HG03520 (cell line): ENCODE measurements around the gene INSL3.

Experiments used
- ATAC-seq: cut with Tn5 transposase; IDR thresholded peaks from one replicate; pipeline ENCODE4 v1.9.1; 2021; ENCODE audit warnings: mild to moderate bottlenecking, moderate library complexity; ENCODE audit not compliant: unreplicated experiment

INSL3 gene

DNA sequence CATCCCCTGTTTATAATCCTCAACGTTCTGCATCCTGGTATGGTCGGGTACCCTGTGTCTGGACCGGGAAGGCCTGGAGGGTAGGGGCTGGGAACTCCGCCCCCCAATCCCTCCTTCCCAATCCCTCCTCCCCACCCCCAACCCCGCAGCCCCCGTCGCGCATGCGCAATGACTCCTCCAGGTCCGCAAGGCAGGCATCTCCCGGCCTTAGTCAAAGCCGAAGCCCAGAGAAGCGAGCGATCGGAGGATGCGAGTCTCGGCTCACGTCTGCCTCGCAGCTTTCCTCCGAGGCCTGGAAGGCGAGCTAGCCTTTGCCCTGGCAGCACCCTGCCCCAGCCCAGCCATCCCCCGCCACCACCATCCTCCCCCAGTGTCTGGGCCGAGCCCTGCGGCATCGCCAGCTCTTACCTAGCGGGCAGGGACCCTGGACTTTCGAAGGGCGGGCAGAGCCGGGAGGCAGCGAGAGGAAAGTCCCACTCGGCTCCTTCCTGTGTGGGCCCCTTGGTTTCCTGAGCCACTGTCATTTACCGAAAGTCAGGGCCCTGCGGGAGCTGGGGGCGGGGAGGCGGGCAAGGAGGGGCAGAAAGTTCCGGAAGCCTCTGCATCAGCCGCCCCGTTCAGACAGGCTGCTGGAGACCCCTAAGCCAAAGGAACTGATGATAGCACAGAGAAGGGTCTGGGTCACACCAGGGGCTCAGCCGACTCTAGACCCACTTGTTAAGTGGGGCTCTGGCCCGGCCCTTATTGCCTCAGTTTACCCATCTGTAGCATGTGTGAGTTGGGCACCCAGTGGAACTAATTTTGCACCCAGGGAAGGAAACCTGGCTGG, 26.4 kb upstream of the INSL3 start, which contains the start of gene JAK3:
Gene JAK3 (minus strand): TSS at position 445 of the 829 bp plus-strand sequence. CDS start 3,565 bp downstream, outside the sequence.
- ATAC-seq = peak; percentile 51

DNA sequence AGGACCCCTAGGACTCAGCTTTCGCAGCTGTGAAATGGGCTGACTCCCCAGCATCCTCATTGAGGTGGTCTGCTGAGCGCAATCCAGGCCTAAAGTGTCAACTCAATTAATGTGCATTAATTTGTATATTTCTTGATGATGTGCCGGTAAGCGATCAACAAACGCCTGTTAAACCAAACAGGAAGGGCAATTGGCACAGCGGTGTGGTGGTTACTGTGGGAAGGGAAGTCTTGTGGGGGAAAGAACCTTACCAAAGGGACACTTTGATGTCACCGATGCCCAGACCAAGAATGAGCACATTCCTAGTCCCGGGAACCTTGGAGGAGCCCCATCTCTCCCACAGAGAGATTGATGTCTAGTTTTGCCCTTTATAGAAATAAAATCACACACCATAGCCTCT, 24.8 kb upstream of the INSL3 start:
- ATAC-seq = no peak

DNA sequence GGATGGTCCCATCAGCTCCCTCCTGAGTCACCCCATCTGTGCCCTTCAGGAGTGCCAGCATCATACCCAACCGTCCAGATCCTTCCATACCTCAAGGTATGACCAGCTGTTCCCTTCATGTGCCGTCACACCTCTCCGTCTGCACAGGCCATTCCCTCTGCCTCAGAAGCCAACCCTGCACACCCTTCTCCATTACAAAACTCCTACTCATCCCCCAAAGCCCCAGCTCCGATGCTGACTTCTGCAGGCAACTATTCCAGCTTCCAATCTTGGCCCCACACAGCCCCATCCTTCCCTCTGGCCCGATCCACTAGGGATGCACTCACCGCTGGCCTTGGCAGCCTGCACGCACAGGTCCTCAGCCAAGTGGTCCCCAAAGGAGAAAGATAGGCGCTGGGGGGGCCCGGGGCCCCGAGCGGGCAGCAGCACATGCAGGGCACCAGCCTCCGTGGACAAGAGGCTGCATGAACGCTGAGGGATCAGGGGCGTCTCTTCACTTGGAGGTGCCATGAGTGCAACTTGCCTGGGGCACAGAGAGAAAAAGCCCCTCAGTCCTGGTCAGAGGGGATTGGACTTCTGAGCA, 22.7 kb upstream of the INSL3 start:
- no peak for ATAC-seq

DNA sequence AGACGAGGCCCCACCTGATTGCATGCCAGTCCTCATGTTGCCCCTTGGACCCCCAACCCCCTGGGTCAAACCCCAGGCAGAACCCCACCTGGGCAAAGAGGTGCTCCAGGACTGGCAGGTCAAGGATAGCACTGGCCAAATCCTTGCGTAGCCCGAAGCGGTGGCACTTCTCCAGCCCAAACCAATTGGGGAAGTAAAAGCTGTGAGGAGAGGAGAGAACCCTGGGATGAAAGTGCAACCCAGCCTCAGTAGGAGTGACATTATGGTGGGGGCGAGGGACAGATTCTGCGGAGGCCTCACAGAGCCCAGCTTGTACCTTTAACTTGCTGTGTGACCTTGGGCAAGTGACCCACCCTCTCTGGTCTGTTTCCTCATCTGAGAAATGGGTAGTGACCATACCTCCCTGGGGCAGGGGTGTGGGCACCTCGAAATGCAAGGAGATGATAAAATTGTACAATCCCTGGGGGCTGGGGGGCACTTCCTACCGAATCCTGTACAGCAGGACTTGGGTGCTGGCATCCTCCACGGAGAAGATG, 22.0 kb upstream of the INSL3 start:
- no peak for ATAC-seq

DNA sequence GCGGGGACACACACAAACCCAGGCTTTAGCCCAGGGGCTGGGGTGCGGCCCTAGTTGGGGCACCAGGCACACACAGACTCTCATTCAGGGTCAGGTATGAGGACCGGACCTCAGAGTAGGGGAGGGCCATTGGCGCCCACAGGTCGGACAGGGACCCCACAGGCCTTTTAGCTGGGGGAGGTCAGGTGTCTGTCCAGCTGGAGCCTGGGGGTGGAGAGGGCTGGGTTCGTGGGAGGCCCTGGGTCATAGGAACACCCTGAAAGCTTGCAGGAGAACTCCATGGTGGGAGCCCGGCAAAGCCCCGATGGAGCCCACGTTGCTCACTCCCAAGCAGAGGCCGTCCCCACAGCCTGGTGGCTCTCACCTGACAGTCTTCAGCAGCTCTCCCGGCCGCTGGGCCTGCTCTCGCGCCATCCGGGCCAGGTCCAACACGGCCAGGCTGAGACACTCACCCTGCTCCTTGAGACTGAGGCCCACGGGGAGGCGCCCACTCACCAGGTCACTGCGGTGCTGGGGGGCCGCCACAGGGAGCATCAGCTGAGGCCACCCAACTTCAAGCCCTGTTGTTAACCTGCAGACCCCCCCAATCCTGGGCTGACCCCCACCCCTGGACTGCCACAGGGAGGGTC, 21.5 kb upstream of the INSL3 start:
- no peak for ATAC-seq

DNA sequence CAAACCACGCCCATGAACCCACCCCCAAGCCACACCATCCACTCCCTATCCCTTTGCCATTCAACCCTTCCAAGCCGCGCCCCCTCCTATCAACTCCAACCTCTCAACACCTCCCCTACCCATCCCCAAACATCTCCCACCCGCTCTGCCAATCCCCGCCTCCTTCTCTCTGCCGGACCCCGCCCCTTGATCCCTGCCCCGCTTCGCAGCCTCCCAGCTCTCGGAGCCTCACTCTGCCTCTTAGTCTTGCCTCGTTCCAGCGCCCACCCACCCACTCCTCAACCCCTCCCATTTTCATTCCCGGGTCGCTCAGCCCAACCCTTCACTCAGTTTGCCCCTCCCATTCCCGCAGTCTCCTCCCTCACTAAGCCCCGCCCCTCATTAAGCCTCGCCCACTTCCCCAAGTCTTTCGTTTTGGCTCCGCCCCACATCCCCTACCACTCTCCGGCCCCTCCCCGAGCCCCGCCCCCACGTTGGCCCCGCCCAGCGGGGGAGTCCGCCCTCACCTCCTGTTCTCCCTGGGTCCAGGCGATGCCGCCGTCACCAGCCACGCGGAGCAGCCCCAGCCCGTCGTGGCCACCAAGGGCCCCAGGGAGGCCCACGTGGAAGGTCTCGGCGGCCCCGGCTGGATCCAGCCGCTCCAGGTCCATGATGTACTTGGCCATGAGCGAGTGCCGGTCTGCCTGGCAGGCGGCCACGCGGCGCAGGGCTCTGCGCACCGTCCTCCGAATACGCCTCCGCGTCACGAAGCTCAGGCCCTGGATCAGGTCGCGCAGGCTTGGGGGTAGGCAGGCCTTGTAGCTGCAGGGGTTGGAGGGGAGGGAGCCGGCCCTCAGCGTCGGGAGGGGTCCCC, 20.7 kb upstream of the INSL3 start:
- ATAC-seq = no peak

DNA sequence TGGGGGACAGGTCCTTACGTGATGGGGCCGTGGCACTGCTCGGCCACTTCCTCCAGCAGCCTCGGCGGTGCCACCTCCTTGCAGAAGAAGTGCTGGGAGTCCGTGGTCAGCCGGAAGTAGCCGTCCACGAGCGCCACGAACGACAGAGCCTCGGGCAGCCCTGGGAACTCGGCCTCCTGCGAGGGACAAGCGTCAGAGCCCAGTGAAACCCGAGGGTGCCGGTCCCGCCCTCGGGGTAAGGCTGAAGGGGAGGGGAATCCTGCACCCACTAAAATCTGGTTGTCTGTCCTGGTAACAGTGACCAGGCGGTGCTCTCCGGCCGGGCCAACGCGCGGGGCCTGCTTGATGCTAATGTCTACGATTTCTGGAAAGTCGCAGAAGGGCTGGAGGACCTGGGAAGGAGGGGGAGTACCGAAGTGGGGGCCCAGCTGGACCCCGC, 20.1 kb upstream of the INSL3 start:
- no peak for ATAC-seq

DNA sequence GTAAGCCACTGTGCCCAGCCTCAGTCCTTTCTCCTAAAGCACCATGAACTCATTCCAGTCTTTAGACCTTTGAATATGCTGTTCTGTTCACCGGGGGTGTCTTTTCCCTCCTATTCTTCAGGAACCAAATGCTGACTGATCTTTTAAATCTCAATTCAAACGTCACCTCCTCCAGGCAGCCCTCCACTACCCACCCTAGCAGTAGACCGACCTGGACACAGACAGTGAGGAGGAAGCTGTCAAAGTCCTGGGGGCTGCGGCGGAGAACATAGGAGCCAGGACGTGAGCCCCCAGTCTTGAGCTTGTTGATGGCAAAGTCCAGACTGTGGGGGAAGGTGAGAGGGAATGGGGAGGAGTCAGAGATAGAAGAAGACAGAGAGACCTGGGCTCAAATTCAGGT, 18.7 kb upstream of the INSL3 start:
- no peak for ATAC-seq

DNA sequence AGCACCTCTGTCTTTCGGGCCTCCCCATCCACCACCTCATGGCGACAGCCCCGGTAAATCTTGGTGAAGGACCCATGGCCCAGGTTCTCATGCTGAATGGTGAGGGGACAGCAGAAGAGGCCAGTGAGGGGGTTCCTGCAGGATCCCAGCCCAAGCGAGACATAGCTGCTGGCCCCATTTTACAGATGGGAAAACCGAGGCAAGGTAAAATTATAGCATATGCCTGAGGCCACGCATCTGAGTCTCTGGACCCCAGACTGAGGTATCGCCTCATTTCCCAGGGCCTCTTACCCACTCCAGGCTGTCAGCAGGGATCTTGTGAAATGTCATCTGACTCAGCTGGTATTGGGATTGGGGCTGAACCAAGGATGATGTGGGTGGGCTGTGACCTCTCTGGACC, 16.7 kb upstream of the INSL3 start:
- ATAC-seq = no peak

DNA sequence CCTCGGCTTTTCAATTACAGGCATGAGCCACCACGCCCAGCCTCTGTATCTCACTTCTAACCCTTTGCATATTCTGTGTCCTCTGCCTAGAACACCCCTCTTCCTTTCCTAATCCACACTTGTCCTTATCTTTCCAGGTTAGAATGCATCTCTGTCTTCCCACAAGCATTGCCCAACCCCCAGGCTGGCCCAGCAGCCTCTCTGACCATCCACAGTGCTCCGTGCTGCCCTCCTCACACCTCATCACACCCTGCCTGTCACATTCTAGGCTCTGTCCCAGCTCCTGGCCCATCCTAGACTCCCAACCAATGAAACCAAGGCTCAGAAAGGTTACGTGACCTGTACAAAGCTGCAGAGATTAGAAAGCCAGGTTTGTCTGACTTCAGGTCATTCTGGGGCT, 15.2 kb upstream of the INSL3 start:
- no peak for ATAC-seq

DNA sequence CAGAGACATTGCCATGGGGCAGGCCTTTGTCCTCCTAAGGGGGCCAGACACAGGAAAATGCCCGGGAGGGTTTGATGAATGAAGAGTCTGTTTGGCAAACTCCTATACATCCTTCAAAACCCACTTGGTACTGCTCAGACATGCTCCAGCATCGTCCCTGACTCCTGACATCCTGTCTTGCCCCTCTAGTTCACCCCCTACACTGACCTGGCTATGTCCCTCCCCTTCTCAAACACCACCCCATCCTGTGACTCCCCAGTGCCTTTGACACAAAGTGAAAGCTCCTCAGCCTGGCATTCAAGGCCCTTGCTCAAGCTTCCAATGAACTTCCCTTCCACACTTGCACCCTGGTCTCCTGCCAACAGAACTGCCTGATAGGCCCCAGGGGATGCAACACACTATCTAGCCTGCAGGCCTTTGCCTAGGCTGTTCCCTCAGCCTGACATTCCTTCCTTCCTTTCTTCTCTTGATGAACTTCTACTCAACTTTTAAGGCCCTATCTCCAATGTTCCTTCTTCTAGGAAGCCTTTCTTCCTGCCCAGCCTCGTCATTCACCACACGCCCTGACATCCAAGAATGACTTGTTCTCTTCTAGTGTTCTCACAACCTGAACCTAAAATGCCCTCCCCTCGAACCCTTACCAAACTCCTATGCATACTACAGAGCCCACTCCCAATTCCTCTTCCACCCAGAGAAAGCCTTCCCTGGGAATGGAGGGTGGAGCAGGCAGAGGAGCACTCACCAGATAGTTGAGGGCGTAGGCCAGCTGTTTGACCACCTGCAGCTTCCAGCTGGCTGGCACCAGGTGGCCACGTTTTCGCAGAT, 14.1 kb upstream of the INSL3 start:
- no peak for ATAC-seq

DNA sequence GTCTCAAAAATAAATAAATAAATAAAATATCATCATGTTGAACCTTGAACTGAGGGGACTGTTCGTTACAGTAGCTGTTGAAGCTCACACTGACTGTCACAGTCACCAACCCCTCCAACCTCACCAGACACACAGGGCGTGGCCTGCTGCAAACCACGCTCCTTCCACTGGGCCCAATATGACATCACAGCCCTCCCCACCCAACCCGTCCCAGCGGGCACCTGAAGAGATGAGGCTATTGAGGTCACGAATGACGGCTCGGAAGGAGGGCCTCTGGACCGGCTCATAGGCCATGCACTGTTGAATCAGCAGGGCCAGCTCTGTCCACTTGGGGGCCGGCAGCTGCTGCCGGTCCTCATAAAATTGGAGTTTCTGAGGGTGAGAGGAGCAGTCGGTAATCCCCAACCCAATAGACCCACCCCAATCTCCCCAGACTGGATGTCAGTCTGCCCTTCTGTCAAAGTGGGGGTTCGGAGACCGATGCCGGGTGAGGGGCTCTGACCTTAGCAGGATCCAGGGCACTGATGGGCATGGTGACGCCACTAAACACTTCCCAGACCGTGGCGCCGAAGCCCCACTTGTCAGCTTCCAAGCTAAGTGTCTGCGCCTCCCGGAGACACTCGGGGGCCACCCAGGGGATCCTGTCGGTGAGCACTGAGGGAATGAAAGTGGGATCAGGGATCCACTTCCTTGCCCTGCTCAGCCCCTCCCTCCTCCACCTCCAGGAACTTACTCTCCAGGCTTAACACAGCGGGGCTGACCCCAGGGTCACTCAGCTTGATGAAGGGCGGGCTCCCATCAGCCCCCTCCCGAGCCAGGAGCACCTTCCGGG, 13.2 kb upstream of the INSL3 start:
- no peak for ATAC-seq

DNA sequence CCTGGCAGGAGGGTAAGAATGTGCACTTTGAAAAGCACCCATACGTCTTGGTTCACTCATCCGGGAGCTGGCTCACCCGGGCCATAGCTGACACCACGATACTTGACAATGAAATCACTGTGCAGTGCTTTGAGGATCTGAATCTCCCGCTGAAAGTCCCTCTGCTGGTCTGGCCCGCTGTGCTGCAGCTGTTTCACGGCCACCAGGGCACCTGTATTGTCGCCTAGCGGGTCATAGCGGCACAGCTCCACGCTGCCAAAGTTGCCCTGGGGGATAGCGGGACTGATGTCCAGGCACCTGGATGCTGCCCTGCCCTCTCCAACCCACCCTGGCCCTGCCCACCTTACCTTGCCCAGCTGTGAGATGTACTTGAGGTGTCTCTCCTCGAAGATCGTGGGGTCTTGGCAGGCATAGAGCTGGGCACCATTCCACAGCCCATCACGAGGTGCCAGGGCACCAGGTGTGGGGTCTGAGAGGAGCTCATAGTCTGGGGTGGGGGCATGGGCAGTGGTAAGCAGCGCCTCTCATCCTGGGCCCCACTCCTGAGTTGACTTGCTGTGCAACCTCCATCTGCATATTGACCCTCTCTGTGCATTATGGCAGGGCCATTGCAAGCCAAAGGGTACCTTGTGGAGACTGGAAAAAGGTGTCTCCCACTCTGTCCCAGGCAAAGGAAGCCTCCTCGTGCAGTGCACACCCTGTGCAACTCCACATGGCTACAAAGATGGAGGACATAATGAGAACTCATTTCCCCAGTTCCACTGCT, 11.3 kb upstream of the INSL3 start:
- no peak for ATAC-seq

DNA sequence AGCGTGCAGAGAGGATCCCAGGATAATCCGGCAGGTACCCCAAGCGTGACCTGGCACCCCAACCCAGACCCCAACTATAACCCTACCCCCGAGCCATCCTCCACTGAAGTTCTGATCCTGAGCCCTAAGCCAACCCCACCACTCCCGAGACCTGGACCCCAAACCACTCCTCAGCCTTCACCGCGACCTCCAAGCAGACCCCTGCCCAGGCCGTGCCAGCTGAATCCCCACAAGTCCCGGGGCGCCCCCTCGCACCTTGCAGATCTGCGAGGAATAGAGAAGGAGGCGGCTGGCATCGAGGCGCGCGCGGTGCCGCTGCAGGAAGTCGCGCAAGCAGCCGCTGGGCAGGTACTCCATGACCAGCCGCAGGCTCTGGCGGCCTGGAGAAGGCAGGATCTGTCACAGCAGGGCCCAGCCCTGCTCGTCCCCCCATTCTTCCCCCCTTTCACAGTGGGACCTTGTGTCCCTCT, 10.1 kb upstream of the INSL3 start:
- ATAC-seq = no peak

DNA sequence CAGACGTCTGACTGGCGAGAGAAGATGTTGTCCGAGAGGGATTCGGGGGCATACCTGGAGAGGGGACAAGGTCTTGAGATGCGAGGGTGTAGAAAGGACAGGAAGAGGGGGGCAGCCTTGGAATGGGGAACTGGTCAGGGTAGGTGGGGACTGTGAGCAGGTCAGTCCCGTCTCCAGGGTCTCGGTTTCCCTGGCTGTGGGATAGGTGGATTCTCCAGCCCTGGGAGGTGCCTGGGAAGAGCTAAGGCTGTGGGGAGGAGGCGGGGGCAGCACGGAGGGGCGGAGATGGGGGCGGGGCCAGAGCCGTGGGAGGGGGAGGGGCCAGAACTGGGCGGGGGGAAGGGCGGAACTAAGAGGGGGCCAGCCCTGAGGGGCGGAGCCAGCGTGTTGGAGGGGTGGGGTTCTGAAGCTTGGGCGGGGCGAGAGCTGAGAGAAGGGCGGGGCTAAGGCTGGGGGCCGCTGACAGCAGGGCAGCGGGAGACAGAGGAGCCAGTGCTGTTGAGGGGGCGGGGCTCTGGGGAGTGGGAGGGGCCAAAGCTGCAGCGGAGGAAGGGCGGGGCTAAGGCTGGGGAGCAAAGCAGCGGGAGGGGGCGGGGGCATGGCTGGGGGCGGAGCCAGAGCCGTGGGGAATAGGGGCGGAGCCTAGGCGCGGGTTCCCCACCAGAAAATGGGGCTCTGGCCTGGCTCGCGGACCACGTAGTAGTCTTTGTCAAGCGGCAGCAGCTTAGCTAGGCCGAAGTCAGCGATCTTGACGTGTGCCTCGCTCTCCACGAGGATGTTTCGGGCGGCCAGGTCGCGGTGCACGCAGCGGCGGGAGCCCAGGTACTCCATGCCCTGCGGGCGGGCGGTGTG, 9.5 kb upstream of the INSL3 start:
- no peak for ATAC-seq

DNA sequence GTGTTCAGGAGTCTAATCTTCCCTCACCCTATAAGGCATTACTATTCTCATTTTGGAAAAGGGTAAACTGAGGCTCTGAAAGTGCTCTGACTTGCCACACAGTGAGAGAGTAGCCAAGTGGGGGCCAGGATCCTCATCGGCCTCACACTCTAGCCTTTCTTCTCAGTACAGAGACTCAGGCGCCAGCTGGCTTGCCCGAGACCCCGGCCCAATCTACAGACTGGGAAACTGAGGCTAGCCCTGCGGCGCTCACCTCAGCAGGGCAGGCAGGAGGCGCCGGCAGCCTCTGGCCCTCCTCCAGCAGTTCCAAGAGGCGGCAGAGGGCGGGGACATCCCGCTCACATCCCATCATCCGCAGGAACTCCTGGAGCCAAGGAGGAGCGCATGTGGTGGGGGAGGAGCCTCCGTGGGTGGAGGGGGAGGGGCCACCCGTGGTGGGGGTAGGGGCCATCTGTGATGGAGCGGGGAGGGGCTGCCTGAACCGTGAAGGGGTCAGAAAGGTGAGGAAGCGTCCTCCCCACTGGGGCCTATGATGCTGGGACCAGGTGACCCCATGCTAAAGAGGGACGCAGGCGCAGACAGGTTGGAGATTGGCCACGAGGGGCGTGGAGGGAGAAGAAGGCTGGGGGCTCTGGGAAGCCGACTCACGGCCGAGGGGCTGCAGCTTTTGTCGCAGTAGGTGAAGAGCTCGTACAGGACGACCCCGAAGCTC, 8.7 kb upstream of the INSL3 start:
- ATAC-seq = no peak
